Measurements from ENCODE around the gene TMEM143.

Gene TMEM143

GRCh38 chr19:48354332-48354992 lies 9.3 kb downstream of the TMEM143 start:
- Histone ChIP-seq H3K36me3 (ENCODE audit: insufficient read depth, low read length) (no peaks in the 10 kb centered on the region), H3K4me1 (ENCODE audit: insufficient read depth, low read length) (peaks cover 5% of the 10 kb centered on the region; the same call in 1 of the 2 replicates), H3K9ac (ENCODE audit: low read depth, low read length) (no peak overlapping the region), H3K9me3 (ENCODE audit: control insufficient read depth, insufficient read depth, low read length) (no peaks in the 10 kb centered on the region)

- Histone ChIP-seq H3K4me1 (ENCODE audit: insufficient read depth, low read length) (peaks cover 5% of the 10 kb centered on the region; the same call in 1 of the 2 replicates), H3K36me3 (ENCODE audit: insufficient read depth, low read length) (no peaks in the 10 kb centered on the region), H3K9ac (ENCODE audit: low read depth, low read length) (no peak overlapping the region), H3K9me3 (ENCODE audit: control insufficient read depth, insufficient read depth, low read length) (no peaks in the 10 kb centered on the region)
Observed at GRCh38 chr19:48353677-48354076, 10.1 kb downstream of the TMEM143 start.

- Histone ChIP-seq H3K36me3 (ENCODE audit: insufficient read depth, low read length) (no peaks in the 10 kb centered on the region), H3K4me1 (ENCODE audit: insufficient read depth, low read length) (peaks cover 10% of the 10 kb centered on the region; the same call in 1 of the 2 replicates), H3K9ac (ENCODE audit: low read depth, low read length) (no peak overlapping the region), H3K9me3 (ENCODE audit: control insufficient read depth, insufficient read depth, low read length) (no peaks in the 10 kb centered on the region)
Observed at GRCh38 chr19:48351341-48351752, 12.4 kb downstream of the TMEM143 start.

- Histone ChIP-seq H3K4me1 (ENCODE audit: insufficient read depth, low read length) (peaks cover 10% of the 10 kb centered on the region; the same call in 1 of the 2 replicates), H3K36me3 (ENCODE audit: insufficient read depth, low read length) (no peaks in the 10 kb centered on the region), H3K9ac (ENCODE audit: low read depth, low read length) (no peak overlapping the region), H3K9me3 (ENCODE audit: control insufficient read depth, insufficient read depth, low read length) (no peaks in the 10 kb centered on the region)
Observed at GRCh38 chr19:48350856-48351255, 12.9 kb downstream of the TMEM143 start.

DNA sequence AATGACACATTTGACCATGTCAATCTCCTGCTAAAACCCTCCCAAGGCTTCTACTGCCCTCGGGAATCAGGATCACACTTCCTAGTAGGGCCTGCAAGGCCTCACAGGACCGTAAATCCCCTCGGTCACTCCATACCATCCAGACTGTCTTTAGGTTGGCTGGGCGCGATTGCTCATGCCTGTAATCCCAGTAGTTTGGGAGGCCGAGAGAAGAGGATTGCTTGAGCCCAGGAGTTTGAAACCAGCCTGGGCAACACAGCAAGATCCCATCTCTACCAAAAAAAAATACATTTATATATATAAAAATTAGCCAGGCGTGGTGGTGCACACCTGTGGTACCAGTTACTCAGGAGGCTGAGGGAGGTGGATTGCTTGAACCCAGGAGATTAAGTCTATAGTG lies 15.0 kb downstream of the TMEM143 start:
- Histone ChIP-seq H3K36me3 (ENCODE audit: insufficient read depth, low read length) (no peaks in the 10 kb centered on the region), H3K9me3 (ENCODE audit: control insufficient read depth, insufficient read depth, low read length) (no peaks in the 10 kb centered on the region), H3K4me1 (ENCODE audit: insufficient read depth, low read length) (peaks cover 5% of the 10 kb centered on the region; the same call in 1 of the 2 replicates), H3K9ac (ENCODE audit: low read depth, low read length) (no peak overlapping the region)

DNA sequence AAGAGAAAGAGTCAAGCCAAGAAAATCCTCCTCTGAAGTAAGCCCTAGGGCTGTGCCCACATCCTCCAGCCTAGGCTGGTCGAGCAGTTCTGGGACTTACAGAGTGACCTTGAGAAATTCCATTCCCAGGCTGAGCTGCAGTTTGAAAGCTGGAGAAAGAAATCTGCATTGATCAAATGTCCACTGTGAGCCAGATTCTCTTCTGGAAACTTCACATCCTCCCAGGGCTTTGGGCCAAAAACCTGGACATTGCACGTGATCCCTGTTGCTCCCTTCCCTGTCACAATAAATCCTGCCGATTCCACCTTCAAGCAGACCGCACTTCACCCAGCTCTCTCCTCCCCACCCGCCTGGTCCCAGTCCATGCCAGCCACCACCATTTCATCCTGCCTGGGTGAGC lies 15.7 kb downstream of the TMEM143 start:
- H3K9ac ChIP-seq (ENCODE audit: low read depth, low read length): no peak overlapping the region
- H3K36me3 ChIP-seq (ENCODE audit: insufficient read depth, low read length): no peaks in the 10 kb centered on the region
- no peaks in the 10 kb centered on the region for H3K9me3 ChIP-seq (ENCODE audit: control insufficient read depth, insufficient read depth, low read length)
- peaks cover 5% of the 10 kb centered on the region; the same call in 1 of the 2 replicates for H3K4me1 ChIP-seq (ENCODE audit: insufficient read depth, low read length)

GRCh38 chr19:48346191-48346590 lies 17.5 kb downstream of the TMEM143 start:
- H3K9me3 ChIP-seq (ENCODE audit: control insufficient read depth, insufficient read depth, low read length): no peaks in the 10 kb centered on the region
- H3K9ac ChIP-seq (ENCODE audit: low read depth, low read length): no peak overlapping the region
- H3K36me3 ChIP-seq (ENCODE audit: insufficient read depth, low read length): no peaks in the 10 kb centered on the region
- peaks cover 5% of the 10 kb centered on the region; the same call in 1 of the 2 replicates for H3K4me1 ChIP-seq (ENCODE audit: insufficient read depth, low read length)

DNA sequence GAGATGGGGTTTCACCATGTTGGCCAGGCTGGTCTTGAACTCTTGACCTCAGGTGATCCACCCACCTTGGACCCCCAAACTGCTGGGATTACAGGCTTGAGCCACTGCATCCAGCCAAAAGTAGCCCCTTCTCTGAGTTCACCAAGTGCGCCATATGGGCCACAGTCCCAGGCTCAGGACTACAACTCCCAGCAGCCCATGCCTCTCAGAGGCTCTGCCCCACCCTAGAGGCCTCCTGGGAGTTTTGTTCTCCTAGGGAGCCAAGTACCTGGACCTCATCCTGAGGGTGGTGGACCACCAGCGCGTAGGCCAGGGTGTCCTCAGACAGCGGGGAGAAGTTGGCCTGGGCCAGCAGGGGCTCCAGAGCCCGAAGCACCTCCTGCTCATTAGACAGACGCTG lies 18.8 kb downstream of the TMEM143 start:
- Histone ChIP-seq H3K36me3 (ENCODE audit: insufficient read depth, low read length) (no peaks in the 10 kb centered on the region), H3K9ac (ENCODE audit: low read depth, low read length) (no peak overlapping the region), H3K4me1 (ENCODE audit: insufficient read depth, low read length) (peaks cover 5% of the 10 kb centered on the region; the same call in 1 of the 2 replicates), H3K9me3 (ENCODE audit: control insufficient read depth, insufficient read depth, low read length) (no peaks in the 10 kb centered on the region)

DNA sequence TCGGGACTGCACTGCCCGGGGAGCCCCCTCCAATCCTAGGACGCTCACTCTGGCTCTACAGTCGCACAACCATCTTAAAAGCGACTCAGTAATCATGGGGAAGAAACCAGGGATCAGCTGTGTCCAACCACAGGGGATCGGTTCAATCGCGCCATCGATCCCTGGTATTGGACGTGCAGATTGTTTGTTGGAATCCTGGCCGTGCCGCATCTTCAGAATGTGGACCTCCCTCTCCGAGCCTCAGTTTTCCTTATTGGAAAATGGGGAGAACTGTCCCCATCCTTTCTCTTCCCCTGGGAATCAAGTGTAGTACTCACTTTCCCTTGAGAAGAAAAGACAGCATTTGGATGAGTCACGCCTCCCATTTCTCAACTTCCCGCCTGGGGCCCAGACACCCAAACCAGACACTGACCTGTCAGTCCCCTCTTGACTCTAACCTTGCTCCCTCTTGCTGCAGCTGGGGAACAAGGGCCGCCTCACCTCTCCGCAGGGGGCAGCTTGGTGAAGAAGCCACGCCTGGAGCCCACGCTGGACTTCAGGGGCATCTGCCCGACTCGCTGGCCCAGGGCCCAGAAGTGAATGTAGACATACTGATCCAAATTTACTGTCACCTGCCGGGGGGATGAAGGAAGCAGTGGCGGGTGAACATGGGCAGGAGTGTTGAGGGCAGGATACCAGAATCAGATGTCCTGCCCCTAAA lies 20.7 kb downstream of the TMEM143 start:
- Histone ChIP-seq H3K9ac (ENCODE audit: low read depth, low read length) (no peak overlapping the region), H3K36me3 (ENCODE audit: insufficient read depth, low read length) (no peaks in the 10 kb centered on the region), H3K4me1 (ENCODE audit: insufficient read depth, low read length) (peaks cover under 1% of the 10 kb centered on the region; the same call in 1 of the 2 replicates), H3K9me3 (ENCODE audit: control insufficient read depth, insufficient read depth, low read length) (no peaks in the 10 kb centered on the region)

GRCh38 chr19:48342414-48342738 lies 21.4 kb downstream of the TMEM143 start:
- H3K9me3 ChIP-seq (ENCODE audit: control insufficient read depth, insufficient read depth, low read length): no peaks in the 10 kb centered on the region
- H3K9ac ChIP-seq (ENCODE audit: low read depth, low read length): no peak overlapping the region
- no peaks in the 10 kb centered on the region; the same call in 1 of the 2 replicates for H3K4me1 ChIP-seq (ENCODE audit: insufficient read depth, low read length)
- H3K36me3 ChIP-seq (ENCODE audit: insufficient read depth, low read length): no peaks in the 10 kb centered on the region

DNA sequence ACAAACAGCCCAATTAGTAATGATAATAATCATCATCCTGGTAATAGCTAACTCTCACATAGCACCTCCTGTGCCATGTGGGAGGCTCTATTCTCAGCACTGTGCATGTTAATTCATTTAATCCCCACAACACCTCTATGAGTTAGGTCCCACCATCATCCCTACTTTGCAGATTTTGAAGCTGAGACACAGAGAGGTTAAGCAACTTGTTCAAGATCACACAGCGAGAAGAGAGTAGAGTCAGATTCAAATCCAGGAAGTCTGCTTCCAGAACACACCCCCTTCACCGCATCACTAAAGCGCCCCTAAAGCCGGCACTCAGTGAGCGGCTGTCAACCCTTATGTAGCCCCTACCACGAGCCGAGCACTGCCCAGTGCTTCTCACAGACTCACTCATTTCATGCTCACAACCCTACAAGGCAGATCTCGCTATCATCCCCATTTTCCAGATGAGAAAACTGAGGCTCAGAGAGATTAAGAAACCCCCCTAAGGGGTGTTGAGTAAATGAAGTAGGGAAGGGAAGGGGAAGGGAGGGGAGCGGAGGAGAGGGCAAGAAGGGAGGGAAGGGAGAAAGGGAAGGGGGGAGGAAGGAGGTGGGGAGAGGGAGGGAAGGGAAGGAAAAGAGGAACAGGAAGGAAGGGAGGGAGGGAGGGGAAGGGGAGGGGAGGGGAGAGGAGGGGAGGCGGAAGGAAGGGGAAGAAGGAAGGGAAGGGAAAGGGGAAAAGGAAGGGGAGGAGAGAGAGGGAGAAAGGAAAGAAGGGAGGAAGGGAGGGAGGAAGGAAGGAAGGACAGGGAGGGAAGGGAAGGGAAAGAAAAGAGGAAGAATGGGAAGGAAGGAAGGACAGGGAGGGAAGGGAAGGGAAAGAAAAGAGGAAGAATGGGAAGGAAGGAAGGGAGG lies 22.0 kb downstream of the TMEM143 start:
- H3K9me3 ChIP-seq (ENCODE audit: control insufficient read depth, insufficient read depth, low read length): no peaks in the 10 kb centered on the region
- no peak overlapping the region for H3K9ac ChIP-seq (ENCODE audit: low read depth, low read length)
- H3K4me1 ChIP-seq (ENCODE audit: insufficient read depth, low read length): no peaks in the 10 kb centered on the region; the same call in 1 of the 2 replicates
- no peaks in the 10 kb centered on the region for H3K36me3 ChIP-seq (ENCODE audit: insufficient read depth, low read length)

DNA sequence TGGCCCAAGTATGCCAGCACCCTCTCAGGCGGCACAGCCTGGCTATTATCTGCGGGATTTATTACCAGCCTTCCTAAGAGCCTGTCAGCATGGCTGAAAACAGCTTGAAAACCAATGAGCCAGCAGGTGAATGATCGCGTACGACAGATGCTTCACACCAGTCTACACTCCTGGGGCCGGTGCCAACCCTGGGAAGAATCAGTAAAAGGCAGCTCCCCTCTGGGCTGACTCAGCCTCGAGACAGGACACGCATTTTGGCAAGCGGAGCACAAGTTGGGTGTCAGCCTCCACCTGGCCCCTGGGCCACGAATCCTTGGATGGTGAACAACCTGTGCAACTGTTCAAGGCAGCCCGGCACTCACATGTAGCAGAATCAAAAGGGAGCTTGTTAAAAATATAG lies 22.7 kb downstream of the TMEM143 start:
- Histone ChIP-seq H3K9ac (ENCODE audit: low read depth, low read length) (no peak overlapping the region), H3K9me3 (ENCODE audit: control insufficient read depth, insufficient read depth, low read length) (no peaks in the 10 kb centered on the region), H3K36me3 (ENCODE audit: insufficient read depth, low read length) (no peaks in the 10 kb centered on the region), H3K4me1 (ENCODE audit: insufficient read depth, low read length) (no peaks in the 10 kb centered on the region; the same call in 1 of the 2 replicates)

- Histone ChIP-seq H3K4me1 (ENCODE audit: insufficient read depth, low read length) (no peaks in the 10 kb centered on the region; the same call in 1 of the 2 replicates), H3K36me3 (ENCODE audit: insufficient read depth, low read length) (no peaks in the 10 kb centered on the region), H3K9ac (ENCODE audit: low read depth, low read length) (no peak overlapping the region), H3K9me3 (ENCODE audit: control insufficient read depth, insufficient read depth, low read length) (no peaks in the 10 kb centered on the region)
Observed at GRCh38 chr19:48338802-48339503, 24.8 kb downstream of the TMEM143 start.

- Histone ChIP-seq H3K4me1 (ENCODE audit: insufficient read depth, low read length) (no peaks in the 10 kb centered on the region; the same call in 1 of the 2 replicates), H3K9me3 (ENCODE audit: control insufficient read depth, insufficient read depth, low read length) (no peaks in the 10 kb centered on the region), H3K36me3 (ENCODE audit: insufficient read depth, low read length) (no peaks in the 10 kb centered on the region), H3K9ac (ENCODE audit: low read depth, low read length) (no peak overlapping the region)
Observed at GRCh38 chr19:48338253-48338755, 25.4 kb downstream of the TMEM143 start.
